Melanocyte of skin (primary cell): Measurements from ENCODE around the gene DCHS1. TPM values are rescaled to one million over a fixed set of nuclear protein-coding genes. Genes with fewer than 3 reads are reported as not detected.

Source experiments
- total RNA-seq, 2 donors: library from RNA; depleted of rRNA; stranded (reverse); fragments of >200 nt; gene quantifications; 2 replicates each; pipeline ENCODE4 v1.2.3, GENCODE V29; 2012

DCHS1 gene, protein sequence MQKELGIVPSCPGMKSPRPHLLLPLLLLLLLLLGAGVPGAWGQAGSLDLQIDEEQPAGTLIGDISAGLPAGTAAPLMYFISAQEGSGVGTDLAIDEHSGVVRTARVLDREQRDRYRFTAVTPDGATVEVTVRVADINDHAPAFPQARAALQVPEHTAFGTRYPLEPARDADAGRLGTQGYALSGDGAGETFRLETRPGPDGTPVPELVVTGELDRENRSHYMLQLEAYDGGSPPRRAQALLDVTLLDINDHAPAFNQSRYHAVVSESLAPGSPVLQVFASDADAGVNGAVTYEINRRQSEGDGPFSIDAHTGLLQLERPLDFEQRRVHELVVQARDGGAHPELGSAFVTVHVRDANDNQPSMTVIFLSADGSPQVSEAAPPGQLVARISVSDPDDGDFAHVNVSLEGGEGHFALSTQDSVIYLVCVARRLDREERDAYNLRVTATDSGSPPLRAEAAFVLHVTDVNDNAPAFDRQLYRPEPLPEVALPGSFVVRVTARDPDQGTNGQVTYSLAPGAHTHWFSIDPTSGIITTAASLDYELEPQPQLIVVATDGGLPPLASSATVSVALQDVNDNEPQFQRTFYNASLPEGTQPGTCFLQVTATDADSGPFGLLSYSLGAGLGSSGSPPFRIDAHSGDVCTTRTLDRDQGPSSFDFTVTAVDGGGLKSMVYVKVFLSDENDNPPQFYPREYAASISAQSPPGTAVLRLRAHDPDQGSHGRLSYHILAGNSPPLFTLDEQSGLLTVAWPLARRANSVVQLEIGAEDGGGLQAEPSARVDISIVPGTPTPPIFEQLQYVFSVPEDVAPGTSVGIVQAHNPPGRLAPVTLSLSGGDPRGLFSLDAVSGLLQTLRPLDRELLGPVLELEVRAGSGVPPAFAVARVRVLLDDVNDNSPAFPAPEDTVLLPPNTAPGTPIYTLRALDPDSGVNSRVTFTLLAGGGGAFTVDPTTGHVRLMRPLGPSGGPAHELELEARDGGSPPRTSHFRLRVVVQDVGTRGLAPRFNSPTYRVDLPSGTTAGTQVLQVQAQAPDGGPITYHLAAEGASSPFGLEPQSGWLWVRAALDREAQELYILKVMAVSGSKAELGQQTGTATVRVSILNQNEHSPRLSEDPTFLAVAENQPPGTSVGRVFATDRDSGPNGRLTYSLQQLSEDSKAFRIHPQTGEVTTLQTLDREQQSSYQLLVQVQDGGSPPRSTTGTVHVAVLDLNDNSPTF (N-terminal part only)
- total RNA-seq: 1 to 10 TPM; 1.0 to 4.0 TPM

DNA sequence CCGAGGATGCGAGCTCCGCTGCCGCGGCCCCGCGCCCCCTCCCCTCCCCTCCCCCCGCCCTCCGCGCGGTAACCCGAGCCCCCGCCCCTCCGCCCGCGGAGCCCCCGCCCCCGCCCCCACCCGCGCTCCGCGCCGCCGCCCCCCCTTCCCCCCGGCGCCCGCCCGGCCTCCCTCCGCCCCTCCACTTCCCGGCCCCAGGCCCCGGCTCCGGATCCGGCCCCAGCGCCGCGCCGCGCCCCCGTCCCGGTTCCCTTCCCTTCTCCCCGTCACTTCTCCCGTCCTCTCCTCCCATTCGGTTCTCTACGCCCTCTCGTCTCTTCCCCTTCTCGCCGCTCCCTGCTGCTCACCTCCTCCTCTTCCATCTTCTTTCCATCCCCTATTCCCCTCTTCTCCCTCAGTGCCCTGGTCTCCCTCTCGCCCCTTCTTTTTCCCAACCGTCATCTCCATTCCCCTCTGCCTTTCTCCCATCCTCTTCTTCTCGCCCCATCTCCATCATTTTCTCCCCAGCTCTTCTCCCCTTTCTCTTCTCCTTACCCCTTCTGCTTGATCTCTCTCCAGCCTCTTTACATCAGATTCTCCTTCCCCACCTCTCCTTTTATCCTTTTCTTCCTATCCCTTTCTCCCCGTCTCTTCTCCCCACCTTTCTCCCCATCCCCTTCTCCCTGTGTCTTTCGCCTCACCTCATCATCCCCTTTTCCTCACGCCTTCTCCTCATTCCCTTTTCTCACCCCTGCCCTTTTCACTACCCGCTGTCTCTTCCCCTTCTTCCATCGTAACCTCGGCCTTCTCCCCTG is at the start of gene DCHS1:
TSS of gene DCHS1 (minus strand) at position 20 of the 794 bp plus-strand sequence. CDS start 14,196 bp downstream, outside the sequence.

DNA sequence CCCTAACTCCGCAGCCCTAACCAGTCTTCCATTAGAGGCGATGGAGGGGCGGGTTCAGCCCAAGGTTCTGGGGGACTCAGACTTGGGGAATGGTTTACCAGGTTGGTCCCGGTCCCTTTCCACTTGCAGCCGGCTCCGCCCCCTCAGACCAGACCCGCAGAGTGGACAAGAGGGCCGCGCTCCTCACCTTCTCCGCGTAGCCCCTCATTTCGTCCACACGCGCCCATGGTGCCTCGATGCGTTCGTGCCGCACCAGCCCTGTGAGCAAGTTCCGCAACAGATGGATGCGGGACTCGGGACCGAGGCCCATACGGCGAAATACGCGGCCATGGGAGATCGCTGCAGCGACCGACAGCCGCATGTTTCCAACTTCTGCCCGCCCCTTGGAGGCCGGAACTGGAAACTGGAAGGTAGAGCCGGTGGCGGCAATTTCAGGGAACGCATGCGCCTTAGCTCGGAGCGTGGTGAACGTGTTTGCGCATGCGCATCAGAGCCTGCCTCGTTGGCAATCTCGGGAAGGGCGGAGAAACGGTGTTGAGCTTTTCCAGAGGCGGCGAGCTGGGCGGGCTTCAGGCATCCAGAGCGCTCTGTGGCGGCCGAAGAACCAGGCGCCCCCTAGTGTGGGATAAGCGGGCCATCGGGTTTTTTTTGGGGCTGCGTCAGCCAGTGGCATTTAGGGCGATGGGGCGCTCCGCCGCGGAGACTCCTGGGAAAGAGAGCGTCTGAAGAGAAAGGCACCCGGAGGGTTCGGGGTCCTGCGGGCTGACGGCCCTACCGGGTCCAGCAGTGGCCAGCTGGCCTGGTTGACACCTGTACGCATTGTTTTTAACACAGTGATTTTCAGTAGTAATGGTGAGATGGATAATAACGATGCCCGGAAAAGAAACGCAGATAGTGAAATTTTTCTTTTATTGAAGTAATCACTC is 27.6 kb upstream of the DCHS1 start, which contains the start of gene MRPL17:
TSS of gene MRPL17 (minus strand) at position 405 of the 926 bp plus-strand sequence. CDS start at position 361, 44 bp downstream.

GRCh38 chr11:6619004-6619745 is 36.4 kb downstream of the DCHS1 start, which contains the start of gene TPP1:
Gene TPP1 (minus strand): TSS chr11:6619422. CDS start chr11:6619400, 22 bp downstream.

GRCh38 chr11:6612213-6613041 is 43.2 kb downstream of the DCHS1 start, which contains the start of gene TAF10:
Gene TAF10 (minus strand): TSS chr11:6612216. CDS start chr11:6612189, 27 bp downstream.

GRCh38 chr11:6603287-6604080 is 52.1 kb downstream of the DCHS1 start, which contains the start of the genes ILK and RRP8:
Gene ILK (plus strand): TSS chr11:6603774. CDS start chr11:6604272, 498 bp downstream.
Gene RRP8 (minus strand): TSS chr11:6603616. CDS start chr11:6603502, 114 bp downstream.

Other genes starting within 250 kb of the DCHS1 start
- 10 to 100 TPM; 54.0 to 85.6 TPM for gene APBB1, start 236.7 kb downstream of the DCHS1 start, total RNA-seq
- gene HPX, start 214.8 kb downstream of the DCHS1 start, total RNA-seq: 1 to 10 TPM in 1 of 2 donors, under 1 TPM in 1; 0.34 to 1.3 TPM
- gene TRIM3, start 181.9 kb downstream of the DCHS1 start, total RNA-seq: 10 to 100 TPM; 29.3 to 31.3 TPM
- gene ARFIP2, start 174.5 kb downstream of the DCHS1 start, total RNA-seq: 10 to 100 TPM; 60.6 to 60.9 TPM
- gene TIMM10B, start 174.3 kb downstream of the DCHS1 start, total RNA-seq: 10 to 100 TPM; 59.5 to 65.9 TPM
- 10 to 100 TPM in 1 of 2 donors, 1 to 10 TPM in 1; 8.7 to 13.1 TPM for gene DNHD1, start 158.5 kb downstream of the DCHS1 start, total RNA-seq
- gene RRP8, start 52.2 kb downstream of the DCHS1 start, total RNA-seq: 10 to 100 TPM; 12.7 to 14.0 TPM
- gene ILK, start 52.0 kb downstream of the DCHS1 start, total RNA-seq: 100 to 1,000 TPM; 151 to 152 TPM
- 10 to 100 TPM; 21.7 to 39.6 TPM for gene TAF10, start 43.6 kb downstream of the DCHS1 start, total RNA-seq
- gene TPP1, start 36.4 kb downstream of the DCHS1 start, total RNA-seq: 100 to 1,000 TPM; 213 to 236 TPM
- gene MRPL17, start 27.5 kb upstream of the DCHS1 start, total RNA-seq: 10 to 100 TPM; 37.9 to 84.6 TPM
- gene OR2AG2, start 116.2 kb upstream of the DCHS1 start, total RNA-seq: under 1 TPM; 0.34 to 1.00 TPM
- gene OR2AG1, start 127.2 kb upstream of the DCHS1 start, total RNA-seq: not detected
- gene OR6A2, start 143.9 kb upstream of the DCHS1 start, total RNA-seq: under 1 TPM; 0.33 to 0.69 TPM
- gene OR10A5, start 189.9 kb upstream of the DCHS1 start, total RNA-seq: not detected
- not detected for gene OR10A2, start 207.2 kb upstream of the DCHS1 start, total RNA-seq
- not detected for gene OR10A4, start 220.8 kb upstream of the DCHS1 start, total RNA-seq
- gene OR2D2, start 236.7 kb upstream of the DCHS1 start, total RNA-seq: under 1 TPM; 0.69 to 1.00 TPM